Activated CD8-positive, alpha-beta T cell treated with anti-CD3 and anti-CD28 coated beads, Interleukin-2, amount 10 ng/mL, durations not matched to agents 7 days and 5 days (primary cell): ENCODE results near the gene LRRC37A2. TPM values are rescaled to one million over a fixed set of nuclear protein-coding genes. Genes with fewer than 3 reads are reported as not detected.
"Not testable (repeated sequence)": the region's sequence is repeated elsewhere in the genome, so short reads cannot be mapped to it uniquely, and the experiment has no call there.

Source experiments
- ATAC-seq: fragments of 150-1000 bp; cut with Tn5 transposase; one replicate; pipeline ENCODE4 v1.10.0; 2021; ENCODE audit warnings: moderate library complexity
- CTCF ChIA-PET: fragments of 350-600 bp; sonication (Branson Sonifier 250); formaldehyde crosslinking; loops from one replicate; lab custom pipeline; 2021; ENCODE audit warnings: antibody characterized with exemption; lab: Charles Lee
- POLR2A ChIA-PET: fragments of 350-600 bp; sonication (Branson Sonifier 250); formaldehyde crosslinking; loops from one replicate; lab custom pipeline; 2021; ENCODE audit warnings: antibody characterized with exemption; lab: Charles Lee
- DNase-seq: peaks from one replicate; pipeline ENCODE4 v3.0.0-alpha.2; 2020
- H3K27ac Mint-ChIP-seq: one replicate; pipeline ENCODE4 v1.8.0; 2021; ENCODE audit warnings: mild to moderate bottlenecking, mixed read lengths
- H3K27me3 Mint-ChIP-seq: one replicate; pipeline ENCODE4 v1.8.0; 2021; ENCODE audit warnings: low read depth, mixed read lengths
- H3K36me3 Mint-ChIP-seq: one replicate; pipeline ENCODE4 v1.8.0; 2021; ENCODE audit warnings: low read depth, mixed read lengths
- H3K4me1 Mint-ChIP-seq: one replicate; pipeline ENCODE4 v1.8.0; 2021; ENCODE audit warnings: low read depth, mixed read lengths
- H3K4me3 Mint-ChIP-seq: one replicate; pipeline ENCODE4 v1.8.0; 2021; ENCODE audit warnings: mild to moderate bottlenecking, mixed read lengths
- H3K9me3 Mint-ChIP-seq: one replicate; pipeline ENCODE4 v1.8.0; 2022; ENCODE audit warnings: mixed read lengths; ENCODE audit not compliant: insufficient read depth
- total RNA-seq, 2 experiments: library from RNA; stranded (reverse); gene quantifications; one replicate each; pipeline ENCODE4 v1.2.3, GENCODE V29; 2021

Gene LRRC37A2
- total RNA-seq, 2 experiments from 2014 or later, result 14.2 to 16.3 TPM

GRCh38 chr17:46566284-46566683 lies 54.0 kb downstream of the LRRC37A2 start:
- CTCF ChIA-PET, H3K36me3 Mint-ChIP-seq: not testable (repeated sequence)

GRCh38 chr17:46566980-46567379 lies 54.7 kb downstream of the LRRC37A2 start:
- ATAC-seq, H3K27ac Mint-ChIP-seq, H3K9me3 Mint-ChIP-seq, CTCF ChIA-PET, H3K36me3 Mint-ChIP-seq, H3K4me3 Mint-ChIP-seq, POLR2A ChIA-PET, H3K27me3 Mint-ChIP-seq, DNase-seq, H3K4me1 Mint-ChIP-seq: not testable (repeated sequence)

More at GRCh38 chr17:46566284-46566683, 54.0 kb downstream of the LRRC37A2 start:
- H3K27me3 Mint-ChIP-seq, DNase-seq, H3K9me3 Mint-ChIP-seq, H3K4me1 Mint-ChIP-seq, H3K27ac Mint-ChIP-seq, H3K4me3 Mint-ChIP-seq, POLR2A ChIA-PET: not testable (repeated sequence)
- peak; percentile 51 for ATAC-seq

- DNase-seq, H3K36me3 Mint-ChIP-seq, H3K27me3 Mint-ChIP-seq, CTCF ChIA-PET, ATAC-seq, H3K9me3 Mint-ChIP-seq, H3K27ac Mint-ChIP-seq, H3K4me3 Mint-ChIP-seq, H3K4me1 Mint-ChIP-seq, POLR2A ChIA-PET: not testable (repeated sequence)
Measured at GRCh38 chr17:46571796-46572195, 59.5 kb downstream of the LRRC37A2 start.

GRCh38 chr17:46579083-46580075 lies 67.1 kb downstream of the LRRC37A2 start, which contains the start of gene ARL17A:
ARL17A (minus strand) TSS chr17:46579691; CDS start chr17:46576322, 3,369 bp downstream.
- H3K27ac Mint-ChIP-seq, CTCF ChIA-PET, H3K9me3 Mint-ChIP-seq, H3K27me3 Mint-ChIP-seq, H3K36me3 Mint-ChIP-seq, H3K4me1 Mint-ChIP-seq, POLR2A ChIA-PET: not testable (repeated sequence)
- DNase-seq, result peak; percentile 92
- peak within 1 kb of the TSS; percentile 31 for H3K4me3 Mint-ChIP-seq
- peak; percentile 97 for ATAC-seq

GRCh38 chr17:46580082-46580481 lies 67.8 kb downstream of the LRRC37A2 start:
- POLR2A ChIA-PET, CTCF ChIA-PET: not testable (repeated sequence)
- DNase-seq, result peak; percentile 5

GRCh38 chr17:46585444-46585843 lies 73.2 kb downstream of the LRRC37A2 start:
- H3K27me3 Mint-ChIP-seq, ATAC-seq, POLR2A ChIA-PET, H3K9me3 Mint-ChIP-seq, H3K4me1 Mint-ChIP-seq, H3K27ac Mint-ChIP-seq, DNase-seq, CTCF ChIA-PET, H3K4me3 Mint-ChIP-seq, H3K36me3 Mint-ChIP-seq: not testable (repeated sequence)

More at GRCh38 chr17:46580082-46580481, 67.8 kb downstream of the LRRC37A2 start:
- H3K9me3 Mint-ChIP-seq, H3K27me3 Mint-ChIP-seq, H3K36me3 Mint-ChIP-seq, ATAC-seq, H3K4me1 Mint-ChIP-seq, H3K27ac Mint-ChIP-seq: not testable (repeated sequence)
- peak overlapping the region; percentile 31 for H3K4me3 Mint-ChIP-seq

- H3K9me3 Mint-ChIP-seq, H3K27ac Mint-ChIP-seq, POLR2A ChIA-PET, H3K27me3 Mint-ChIP-seq, H3K36me3 Mint-ChIP-seq, H3K4me3 Mint-ChIP-seq, CTCF ChIA-PET, H3K4me1 Mint-ChIP-seq, DNase-seq: not testable (repeated sequence)
- peak; percentile 93 for ATAC-seq
Measured at GRCh38 chr17:46590157-46591146, 78.2 kb downstream of the LRRC37A2 start, which contains the start of gene NSF. NSF (plus strand) TSS chr17:46590669; CDS start chr17:46590776, 107 bp downstream.

GRCh38 chr17:46591332-46591731 lies 79.1 kb downstream of the LRRC37A2 start:
- CTCF ChIA-PET, H3K36me3 Mint-ChIP-seq, H3K4me3 Mint-ChIP-seq, DNase-seq, POLR2A ChIA-PET, H3K27me3 Mint-ChIP-seq, H3K27ac Mint-ChIP-seq, H3K4me1 Mint-ChIP-seq, H3K9me3 Mint-ChIP-seq: not testable (repeated sequence)
- peak; percentile 50 for ATAC-seq

- H3K4me3 Mint-ChIP-seq, CTCF ChIA-PET: not testable (repeated sequence)
- peak; percentile 36 for ATAC-seq
Measured at GRCh38 chr17:46598344-46598931, 86.2 kb downstream of the LRRC37A2 start.

GRCh38 chr17:46600767-46601166 lies 88.5 kb downstream of the LRRC37A2 start:
- H3K4me1 Mint-ChIP-seq, DNase-seq, H3K27ac Mint-ChIP-seq, POLR2A ChIA-PET, H3K27me3 Mint-ChIP-seq, H3K36me3 Mint-ChIP-seq, CTCF ChIA-PET, ATAC-seq, H3K4me3 Mint-ChIP-seq, H3K9me3 Mint-ChIP-seq: not testable (repeated sequence)

More at GRCh38 chr17:46598344-46598931, 86.2 kb downstream of the LRRC37A2 start:
- H3K27me3 Mint-ChIP-seq, H3K9me3 Mint-ChIP-seq, POLR2A ChIA-PET, H3K27ac Mint-ChIP-seq, DNase-seq, H3K36me3 Mint-ChIP-seq, H3K4me1 Mint-ChIP-seq: not testable (repeated sequence)

- H3K36me3 Mint-ChIP-seq, H3K4me3 Mint-ChIP-seq, H3K4me1 Mint-ChIP-seq, ATAC-seq, H3K27me3 Mint-ChIP-seq, H3K9me3 Mint-ChIP-seq, H3K27ac Mint-ChIP-seq, CTCF ChIA-PET, POLR2A ChIA-PET: not testable (repeated sequence)
- peak; percentile 16 for DNase-seq
Measured at GRCh38 chr17:46603125-46603524, 90.9 kb downstream of the LRRC37A2 start.
